SK-N-SH treated with all-trans-retinoic acid at 6 μM for 48 hours (cell line): ENCODE measurements around the gene GRAMD2B.

Experiments
- ARNTL ChIP-seq: fragments of 450-650 bp; formaldehyde crosslinking; IDR thresholded peaks from 2 replicates; pipeline ENCODE4 v1.5.0; 2020; ENCODE audit warnings: low read depth, mild to moderate bottlenecking, moderate library complexity, borderline replicate concordance
- ESRRG ChIP-seq: fragments of 250-450 bp; sonication (Bioruptor Pico); IDR thresholded peaks from 2 replicates; pipeline ENCODE4 v1.6.1; 2021; ENCODE audit warnings: mild to moderate bottlenecking
- GLIS3 ChIP-seq: fragments of 250-450 bp; sonication (Bioruptor Pico); IDR thresholded peaks from 2 replicates; pipeline ENCODE4 v1.5.0; 2020; ENCODE audit warnings: mild to moderate bottlenecking, moderate library complexity
- OSR1 ChIP-seq: fragments of 250-450 bp; sonication (Bioruptor Pico); IDR thresholded peaks from 2 replicates; pipeline ENCODE4 v1.8.0; 2022; ENCODE audit warnings: moderate library complexity, mild to moderate bottlenecking, inconsistent platforms
- PPARA ChIP-seq: fragments of 250-450 bp; sonication (Bioruptor Pico); IDR thresholded peaks from 2 replicates; pipeline ENCODE4 v1.5.0; 2020; ENCODE audit warnings: mild to moderate bottlenecking, borderline replicate concordance
- SNAI2 ChIP-seq: fragments of 250-450 bp; sonication (Bioruptor Pico); IDR thresholded peaks from 2 replicates; pipeline ENCODE4 v1.5.0; 2020; ENCODE audit warnings: mild to moderate bottlenecking, moderate library complexity
- TOX ChIP-seq: fragments of 250-450 bp; sonication (Bioruptor Pico); IDR thresholded peaks from 2 replicates; pipeline ENCODE4 v1.8.0; 2021; ENCODE audit warnings: mild to moderate bottlenecking, moderate library complexity, borderline replicate concordance
- ZFP30 ChIP-seq: fragments of 450-650 bp; formaldehyde crosslinking; IDR thresholded peaks from 2 replicates; pipeline ENCODE4 v1.5.0; 2022; ENCODE audit warnings: mild to moderate bottlenecking, moderate library complexity
- ZNF565 ChIP-seq: fragments of 450-650 bp; formaldehyde crosslinking; conservative IDR thresholded peaks from 2 replicates; pipeline ENCODE4 v1.5.0; 2020; ENCODE audit warnings: low read depth, mild to moderate bottlenecking, moderate library complexity
- ZNF8 ChIP-seq: fragments of 450-650 bp; formaldehyde crosslinking; IDR thresholded peaks from 2 replicates; pipeline ENCODE4 v1.5.0; 2020; ENCODE audit warnings: mild to moderate bottlenecking, moderate library complexity
- TF ChIP-seq, protein P1 (sequence below): fragments of 250-450 bp; sonication (Bioruptor Pico); IDR thresholded peaks from 2 replicates; pipeline ENCODE4 v1.5.1; 2020; ENCODE audit warnings: low read depth, mild to moderate bottlenecking, moderate library complexity
- TF ChIP-seq, protein P2 (sequence below): fragments of 250-450 bp; sonication (Bioruptor Pico); IDR thresholded peaks from 2 replicates; pipeline ENCODE4 v1.5.1; 2021; ENCODE audit warnings: mild to moderate bottlenecking, moderate library complexity
- TF ChIP-seq, protein P3 (sequence below): fragments of 250-450 bp; sonication (Bioruptor Pico); IDR thresholded peaks from 2 replicates; pipeline ENCODE4 v1.8.0; 2020; ENCODE audit warnings: mild to moderate bottlenecking, moderate library complexity, borderline replicate concordance
- TF ChIP-seq, protein P4 (sequence below): fragments of 250-450 bp; sonication (Bioruptor Pico); IDR thresholded peaks from 2 replicates; pipeline ENCODE4 v1.5.0; 2020; ENCODE audit warnings: mild to moderate bottlenecking, moderate library complexity

DNA sequence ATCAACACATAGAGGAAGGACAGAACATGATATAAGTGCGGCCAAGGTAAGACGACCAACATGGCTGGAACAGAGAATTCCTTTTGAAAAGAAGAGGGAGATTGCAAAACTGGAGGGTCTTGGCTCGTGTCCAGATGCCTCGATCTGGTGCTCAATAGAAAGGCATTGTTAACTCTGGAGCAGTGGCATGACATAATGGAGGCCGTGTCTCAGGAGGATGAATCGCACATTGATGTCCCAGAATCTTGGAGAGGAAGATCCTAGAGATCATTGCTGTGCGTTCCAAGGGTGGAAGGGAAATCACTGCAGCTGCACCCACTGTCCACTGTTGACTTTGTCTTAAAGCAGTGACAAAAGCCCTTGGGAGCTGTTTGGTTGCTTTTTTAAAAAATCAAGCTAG lies 30.9 kb downstream of the GRAMD2B start:
- TF ChIP-seq PPARA (CRISPR knock-in tag) (no peak), OSR1 (CRISPR knock-in tag) (no peak), ZNF565 (no peak), ESRRG (CRISPR knock-in tag) (no peak), ZFP30 (CRISPR knock-in tag) (no peak), ZNF8 (no peak), ARNTL (CRISPR knock-in tag) (no peak), GLIS3 (CRISPR knock-in tag) (no peak), SNAI2 (CRISPR knock-in tag) (no peak), TOX (no peak)
- TF ChIP-seq, protein P1, sequence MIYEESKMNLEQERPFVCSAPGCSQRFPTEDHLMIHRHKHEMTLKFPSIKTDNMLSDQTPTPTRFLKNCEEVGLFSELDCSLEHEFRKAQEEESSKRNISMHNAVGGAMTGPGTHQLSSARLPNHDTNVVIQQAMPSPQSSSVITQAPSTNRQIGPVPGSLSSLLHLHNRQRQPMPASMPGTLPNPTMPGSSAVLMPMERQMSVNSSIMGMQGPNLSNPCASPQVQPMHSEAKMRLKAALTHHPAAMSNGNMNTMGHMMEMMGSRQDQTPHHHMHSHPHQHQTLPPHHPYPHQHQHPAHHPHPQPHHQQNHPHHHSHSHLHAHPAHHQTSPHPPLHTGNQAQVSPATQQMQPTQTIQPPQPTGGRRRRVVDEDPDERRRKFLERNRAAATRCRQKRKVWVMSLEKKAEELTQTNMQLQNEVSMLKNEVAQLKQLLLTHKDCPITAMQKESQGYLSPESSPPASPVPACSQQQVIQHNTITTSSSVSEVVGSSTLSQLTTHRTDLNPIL (CRISPR knock-in tag) = no peak
- TF ChIP-seq, protein P2, sequence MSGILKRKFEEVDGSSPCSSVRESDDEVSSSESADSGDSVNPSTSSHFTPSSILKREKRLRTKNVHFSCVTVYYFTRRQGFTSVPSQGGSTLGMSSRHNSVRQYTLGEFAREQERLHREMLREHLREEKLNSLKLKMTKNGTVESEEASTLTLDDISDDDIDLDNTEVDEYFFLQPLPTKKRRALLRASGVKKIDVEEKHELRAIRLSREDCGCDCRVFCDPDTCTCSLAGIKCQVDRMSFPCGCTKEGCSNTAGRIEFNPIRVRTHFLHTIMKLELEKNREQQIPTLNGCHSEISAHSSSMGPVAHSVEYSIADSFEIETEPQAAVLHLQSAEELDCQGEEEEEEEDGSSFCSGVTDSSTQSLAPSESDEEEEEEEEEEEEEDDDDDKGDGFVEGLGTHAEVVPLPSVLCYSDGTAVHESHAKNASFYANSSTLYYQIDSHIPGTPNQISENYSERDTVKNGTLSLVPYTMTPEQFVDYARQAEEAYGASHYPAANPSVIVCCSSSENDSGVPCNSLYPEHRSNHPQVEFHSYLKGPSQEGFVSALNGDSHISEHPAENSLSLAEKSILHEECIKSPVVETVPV = no peak
- TF ChIP-seq, protein P3, sequence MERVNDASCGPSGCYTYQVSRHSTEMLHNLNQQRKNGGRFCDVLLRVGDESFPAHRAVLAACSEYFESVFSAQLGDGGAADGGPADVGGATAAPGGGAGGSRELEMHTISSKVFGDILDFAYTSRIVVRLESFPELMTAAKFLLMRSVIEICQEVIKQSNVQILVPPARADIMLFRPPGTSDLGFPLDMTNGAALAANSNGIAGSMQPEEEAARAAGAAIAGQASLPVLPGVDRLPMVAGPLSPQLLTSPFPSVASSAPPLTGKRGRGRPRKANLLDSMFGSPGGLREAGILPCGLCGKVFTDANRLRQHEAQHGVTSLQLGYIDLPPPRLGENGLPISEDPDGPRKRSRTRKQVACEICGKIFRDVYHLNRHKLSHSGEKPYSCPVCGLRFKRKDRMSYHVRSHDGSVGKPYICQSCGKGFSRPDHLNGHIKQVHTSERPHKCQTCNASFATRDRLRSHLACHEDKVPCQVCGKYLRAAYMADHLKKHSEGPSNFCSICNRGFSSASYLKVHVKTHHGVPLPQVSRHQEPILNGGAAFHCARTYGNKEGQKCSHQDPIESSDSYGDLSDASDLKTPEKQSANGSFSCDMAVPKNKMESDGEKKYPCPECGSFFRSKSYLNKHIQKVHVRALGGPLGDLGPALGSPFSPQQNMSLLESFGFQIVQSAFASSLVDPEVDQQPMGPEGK = no peak
- TF ChIP-seq, protein P4, sequence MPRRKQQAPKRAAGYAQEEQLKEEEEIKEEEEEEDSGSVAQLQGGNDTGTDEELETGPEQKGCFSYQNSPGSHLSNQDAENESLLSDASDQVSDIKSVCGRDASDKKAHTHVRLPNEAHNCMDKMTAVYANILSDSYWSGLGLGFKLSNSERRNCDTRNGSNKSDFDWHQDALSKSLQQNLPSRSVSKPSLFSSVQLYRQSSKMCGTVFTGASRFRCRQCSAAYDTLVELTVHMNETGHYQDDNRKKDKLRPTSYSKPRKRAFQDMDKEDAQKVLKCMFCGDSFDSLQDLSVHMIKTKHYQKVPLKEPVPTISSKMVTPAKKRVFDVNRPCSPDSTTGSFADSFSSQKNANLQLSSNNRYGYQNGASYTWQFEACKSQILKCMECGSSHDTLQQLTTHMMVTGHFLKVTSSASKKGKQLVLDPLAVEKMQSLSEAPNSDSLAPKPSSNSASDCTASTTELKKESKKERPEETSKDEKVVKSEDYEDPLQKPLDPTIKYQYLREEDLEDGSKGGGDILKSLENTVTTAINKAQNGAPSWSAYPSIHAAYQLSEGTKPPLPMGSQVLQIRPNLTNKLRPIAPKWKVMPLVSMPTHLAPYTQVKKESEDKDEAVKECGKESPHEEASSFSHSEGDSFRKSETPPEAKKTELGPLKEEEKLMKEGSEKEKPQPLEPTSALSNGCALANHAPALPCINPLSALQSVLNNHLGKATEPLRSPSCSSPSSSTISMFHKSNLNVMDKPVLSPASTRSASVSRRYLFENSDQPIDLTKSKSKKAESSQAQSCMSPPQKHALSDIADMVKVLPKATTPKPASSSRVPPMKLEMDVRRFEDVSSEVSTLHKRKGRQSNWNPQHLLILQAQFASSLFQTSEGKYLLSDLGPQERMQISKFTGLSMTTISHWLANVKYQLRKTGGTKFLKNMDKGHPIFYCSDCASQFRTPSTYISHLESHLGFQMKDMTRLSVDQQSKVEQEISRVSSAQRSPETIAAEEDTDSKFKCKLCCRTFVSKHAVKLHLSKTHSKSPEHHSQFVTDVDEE (CRISPR knock-in tag) = no peak
